Activated CD8-positive, alpha-beta memory T cell treated with anti-CD3 and anti-CD28 coated beads for 48 hours (primary cell): ENCODE data around the gene OR51I2.

Experiments
- DNase-seq, 3 experiments: peaks; one replicate each; pipeline ENCODE4 v3.0.0-alpha.2; 2020; ENCODE audit warnings: low read depth in 2 of 3, low spot score in 2 of 3

Gene OR51I2

GRCh38 chr11:5449023-5449422 is at the start of gene OR51I2:
Gene OR51I2, plus strand, starts transcription at chr11:5449323. Its CDS starts 4,166 bp downstream, at chr11:5453489.
- no peak for DNase-seq

- DNase-seq, result no peak
These were observed 44.0 kb upstream of the OR51I2 start for GRCh38 chr11:5405173-5405572.

- DNase-seq, result no peak
These were observed 28.1 kb upstream of the OR51I2 start for GRCh38 chr11:5420993-5421392.

GRCh38 chr11:5421811-5422210 is 27.3 kb upstream of the OR51I2 start, which contains the start of gene OR51Q1:
Gene OR51Q1, plus strand, starts transcription at chr11:5422111. Its CDS starts 90 bp downstream, at chr11:5422201.
- DNase-seq, result no peak

GRCh38 chr11:5423131-5423530 is 26.0 kb upstream of the OR51I2 start:
- no peak for DNase-seq

- no peak for DNase-seq
These were observed 7.7 kb upstream of the OR51I2 start, which contains the start of gene OR51I1 for GRCh38 chr11:5441414-5441813. Gene OR51I1, minus strand, starts transcription at chr11:5441514. Its CDS starts 0 bp downstream, at chr11:5441514.

GRCh38 chr11:5443835-5444393 is 5.2 kb upstream of the OR51I2 start:
- DNase-seq, result no peak

GRCh38 chr11:5449432-5449831 is 309 bp downstream of the OR51I2 start:
- no peak for DNase-seq

GRCh38 chr11:5460983-5461621 is 12.0 kb downstream of the OR51I2 start:
- DNase-seq, result no peak

- DNase-seq, result no peak
These were observed 18.4 kb downstream of the OR51I2 start for GRCh38 chr11:5467527-5467926.

- no peak for DNase-seq
These were observed 24.8 kb downstream of the OR51I2 start for GRCh38 chr11:5473921-5474320.

GRCh38 chr11:5476186-5476819 is 27.2 kb downstream of the OR51I2 start:
- no peak for DNase-seq

GRCh38 chr11:5486003-5486402 is 36.9 kb downstream of the OR51I2 start:
- DNase-seq, result no peak

- no peak for DNase-seq
These were observed 37.3 kb downstream of the OR51I2 start for GRCh38 chr11:5486421-5486820.

GRCh38 chr11:5488385-5488784 is 39.3 kb downstream of the OR51I2 start, which contains the start of gene OR52D1:
Gene OR52D1, plus strand, starts transcription at chr11:5488685. Its CDS starts 22 bp downstream, at chr11:5488707.
- no peak for DNase-seq

- no peak for DNase-seq
These were observed 39.8 kb downstream of the OR51I2 start for GRCh38 chr11:5488798-5489399.

GRCh38 chr11:5489576-5490357 is 40.6 kb downstream of the OR51I2 start:
- no peak for DNase-seq

- DNase-seq, result no peak
These were observed 50.5 kb downstream of the OR51I2 start for GRCh38 chr11:5499671-5500070.

GRCh38 chr11:5500393-5500801 is 51.3 kb downstream of the OR51I2 start:
- DNase-seq, result no peak

GRCh38 chr11:5504403-5504921 is 55.3 kb downstream of the OR51I2 start:
- no peak for DNase-seq
